Measurements from ENCODE around the gene GAS7. TPM values are rescaled to one million over a fixed set of nuclear protein-coding genes. Genes with fewer than 3 reads are reported as not detected.

GAS7 gene
- total and polyA plus RNA-seq, 12 donors, result 3.6 to 54.9 (median 28.0) TPM

- intact Hi-C loops (cut with DNase I), result no loop called here
- Histone ChIP-seq H3K4me1 (replicated peaks in 1 of 2) (no peaks in the 10 kb centered on the region), H3K9me3 (replicated peaks in 1 of 3) (peaks cover 0 to 10% (median 0%) of the 10 kb centered on the region in 3 donors), H3K27me3 (no peaks in the 10 kb centered on the region), H3K36me3 (replicated peaks in 1 of 2) (no peaks in the 10 kb centered on the region), H3K4me3 (no peak overlapping the region), H3K27ac (no peak overlapping the region)
- WGBS, 4 donors, result 83 to 87% (median 85%) methylated on average over 11 of the region's 11 CpGs
- DNase-seq, result no peak
- TF ChIP-seq CTCF (IDR thresholded peaks at IDR 0.05), result no peak
- no peak for TF ChIP-seq POLR2A (IDR thresholded peaks at IDR 0.05)
Measured at GRCh38 chr17:10196384-10196895, 2.0 kb downstream of the GAS7 start.

GRCh38 chr17:10195090-10195805 is 3.2 kb downstream of the GAS7 start:
- no peaks in the 10 kb centered on the region for H3K4me1 ChIP-seq (replicated peaks in 1 of 2)
- DNase-seq, result no peak
- no peaks in the 10 kb centered on the region for H3K27me3 ChIP-seq
- intact Hi-C loops (cut with DNase I), result no loop called here
- no peak overlapping the region for H3K4me3 ChIP-seq
- no peaks in the 10 kb centered on the region for H3K36me3 ChIP-seq (replicated peaks in 1 of 2)
- H3K9me3 ChIP-seq (replicated peaks in 1 of 3), result peaks cover 0 to 10% (median 0%) of the 10 kb centered on the region in 3 donors
- H3K27ac ChIP-seq, result no peak overlapping the region
- TF ChIP-seq POLR2A (IDR thresholded peaks at IDR 0.05), result no peak
- no peak for TF ChIP-seq CTCF (IDR thresholded peaks at IDR 0.05)
- WGBS, 4 donors, result 76 to 84% (median 82%) methylated on average over 4 of the region's 4 CpGs

GRCh38 chr17:10193632-10194031 is 4.8 kb downstream of the GAS7 start:
- peaks cover 0 to 10% (median 0%) of the 10 kb centered on the region in 3 donors for H3K9me3 ChIP-seq (replicated peaks in 1 of 3)
- intact Hi-C loops (cut with DNase I), result no loop called here
- H3K36me3 ChIP-seq (replicated peaks in 1 of 2), result no peaks in the 10 kb centered on the region
- no peak for DNase-seq
- no peak overlapping the region for H3K27ac ChIP-seq
- 85 to 100% (median 93%) methylated on average over 2 of the region's 2 CpGs for WGBS, 4 donors
- no peak overlapping the region for H3K4me3 ChIP-seq
- no peaks in the 10 kb centered on the region for H3K27me3 ChIP-seq
- H3K4me1 ChIP-seq (replicated peaks in 1 of 2), result no peaks in the 10 kb centered on the region
- TF ChIP-seq CTCF (IDR thresholded peaks at IDR 0.05), result no peak
- no peak for TF ChIP-seq POLR2A (IDR thresholded peaks at IDR 0.05)

GRCh38 chr17:10192972-10193371 is 5.4 kb downstream of the GAS7 start:
- DNase-seq, result peak in 5 of 7 donors; percentile 34 to 90 (median 63)
- TF ChIP-seq CTCF (IDR thresholded peaks at IDR 0.05) (no peak), POLR2A (IDR thresholded peaks at IDR 0.05) (no peak)
- Histone ChIP-seq H3K4me3 (no peak overlapping the region), H3K36me3 (replicated peaks in 1 of 2) (no peaks in the 10 kb centered on the region), H3K9me3 (replicated peaks in 1 of 3) (peaks cover 0 to 10% (median 0%) of the 10 kb centered on the region in 3 donors), H3K27me3 (no peaks in the 10 kb centered on the region), H3K27ac (peak overlapping the region in 1 of 5 donors; percentile 26), H3K4me1 (replicated peaks in 1 of 2) (no peaks in the 10 kb centered on the region)
- 22 to 48% (median 44%) methylated on average over 2 of the region's 2 CpGs for WGBS, 4 donors
- intact Hi-C loops (cut with DNase I), result no loop called here
